ENCODE measurements around the gene PXMP4.

Gene PXMP4, protein sequence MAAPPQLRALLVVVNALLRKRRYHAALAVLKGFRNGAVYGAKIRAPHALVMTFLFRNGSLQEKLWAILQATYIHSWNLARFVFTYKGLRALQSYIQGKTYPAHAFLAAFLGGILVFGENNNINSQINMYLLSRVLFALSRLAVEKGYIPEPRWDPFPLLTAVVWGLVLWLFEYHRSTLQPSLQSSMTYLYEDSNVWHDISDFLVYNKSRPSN

DNA sequence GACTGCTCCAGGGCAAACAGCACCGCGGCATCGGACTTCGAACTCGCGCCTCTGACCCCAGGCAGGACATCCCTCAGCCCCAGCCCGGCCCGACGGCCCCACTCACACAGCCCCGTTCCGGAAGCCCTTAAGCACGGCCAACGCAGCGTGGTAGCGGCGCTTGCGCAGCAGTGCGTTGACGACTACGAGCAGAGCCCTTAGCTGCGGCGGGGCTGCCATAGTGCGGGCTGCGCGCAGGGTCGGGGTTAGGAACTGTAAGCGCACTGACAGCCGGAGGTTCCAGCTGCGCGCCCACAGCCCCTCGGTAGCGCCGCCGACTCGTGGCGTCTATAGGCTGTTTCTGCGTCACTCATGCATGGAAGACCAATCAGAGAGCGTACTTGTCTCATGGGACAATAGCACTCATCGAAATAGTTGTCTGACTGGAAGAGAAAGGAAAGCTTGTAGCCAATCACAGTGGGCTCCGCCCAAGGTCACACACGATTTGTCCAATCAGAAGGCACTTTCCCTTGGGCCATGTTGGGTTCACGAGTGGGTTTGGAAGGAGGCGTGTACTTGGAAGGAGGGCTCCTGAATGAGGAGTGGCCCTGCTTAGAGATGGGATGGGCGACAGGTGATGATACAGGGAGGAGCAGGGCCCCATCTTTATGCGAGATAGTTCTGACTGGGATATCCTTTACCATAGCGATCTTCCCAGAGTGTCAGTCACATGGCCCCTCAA, at the start of gene PXMP4:
TSS of gene PXMP4 (minus strand) at position 322 of the 721 bp plus-strand sequence. CDS start at position 219, 103 bp downstream.
- in situ Hi-C loops (cut with MboI; ENCODE audit: low pct_unique_long_range_greater_than_20kb, low sequenced_read_pairs, unreplicated experiment), result no loop called here
- TF ChIP-seq, protein P1, sequence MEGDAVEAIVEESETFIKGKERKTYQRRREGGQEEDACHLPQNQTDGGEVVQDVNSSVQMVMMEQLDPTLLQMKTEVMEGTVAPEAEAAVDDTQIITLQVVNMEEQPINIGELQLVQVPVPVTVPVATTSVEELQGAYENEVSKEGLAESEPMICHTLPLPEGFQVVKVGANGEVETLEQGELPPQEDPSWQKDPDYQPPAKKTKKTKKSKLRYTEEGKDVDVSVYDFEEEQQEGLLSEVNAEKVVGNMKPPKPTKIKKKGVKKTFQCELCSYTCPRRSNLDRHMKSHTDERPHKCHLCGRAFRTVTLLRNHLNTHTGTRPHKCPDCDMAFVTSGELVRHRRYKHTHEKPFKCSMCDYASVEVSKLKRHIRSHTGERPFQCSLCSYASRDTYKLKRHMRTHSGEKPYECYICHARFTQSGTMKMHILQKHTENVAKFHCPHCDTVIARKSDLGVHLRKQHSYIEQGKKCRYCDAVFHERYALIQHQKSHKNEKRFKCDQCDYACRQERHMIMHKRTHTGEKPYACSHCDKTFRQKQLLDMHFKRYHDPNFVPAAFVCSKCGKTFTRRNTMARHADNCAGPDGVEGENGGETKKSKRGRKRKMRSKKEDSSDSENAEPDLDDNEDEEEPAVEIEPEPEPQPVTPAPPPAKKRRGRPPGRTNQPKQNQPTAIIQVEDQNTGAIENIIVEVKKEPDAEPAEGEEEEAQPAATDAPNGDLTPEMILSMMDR (IDR thresholded peaks at IDR 0.05; ENCODE audit: extremely low read depth, insufficient read depth, missing control alignments), result no peak
- peak; percentile 97 for DNase-seq (ENCODE audit: low spot score)

DNA sequence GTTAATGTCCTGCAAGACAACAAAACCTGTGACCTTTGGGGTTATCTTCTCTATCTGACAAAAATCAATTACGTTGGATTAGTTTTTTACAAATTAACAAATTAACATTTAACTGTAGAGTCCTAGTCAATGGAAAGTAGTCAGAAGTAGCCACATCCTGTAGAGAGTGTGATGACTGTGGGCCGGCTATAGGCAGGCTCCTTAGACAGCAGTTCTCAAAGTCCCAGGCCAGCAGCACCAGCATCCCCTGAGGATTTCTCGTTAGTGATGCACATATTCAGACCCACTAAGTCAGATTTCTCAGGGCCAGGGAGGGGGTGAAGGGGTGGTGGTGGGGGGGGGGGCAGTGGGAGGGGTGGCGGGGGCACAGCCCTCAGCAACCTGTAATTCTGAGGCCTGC, 48.9 kb upstream of the PXMP4 start:
- in situ Hi-C loops (cut with MboI; ENCODE audit: low pct_unique_long_range_greater_than_20kb, low sequenced_read_pairs, unreplicated experiment), result no loop called here
- TF ChIP-seq, protein P1 (IDR thresholded peaks at IDR 0.05; ENCODE audit: extremely low read depth, insufficient read depth, missing control alignments), result no peak
- no peak for DNase-seq (ENCODE audit: low spot score)

DNA sequence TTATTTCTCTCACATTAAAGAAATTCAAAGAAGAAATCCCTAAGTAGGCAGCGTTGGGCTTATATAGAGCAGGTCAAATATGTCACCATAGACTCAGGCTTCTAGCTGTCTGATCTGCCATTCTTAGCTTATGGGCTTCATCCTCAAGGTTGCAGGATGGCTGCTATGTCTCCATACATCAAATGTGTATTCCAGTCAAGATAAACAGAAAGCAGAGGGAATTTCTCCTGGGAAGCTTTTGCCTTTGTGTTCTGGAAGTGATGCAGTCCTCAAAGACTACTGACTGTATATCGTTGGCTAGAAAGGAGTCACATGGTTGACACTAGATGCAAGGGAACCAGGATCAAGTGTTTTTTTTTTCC, 47.6 kb upstream of the PXMP4 start:
- in situ Hi-C loops (cut with MboI; ENCODE audit: low pct_unique_long_range_greater_than_20kb, low sequenced_read_pairs, unreplicated experiment), result no loop called here
- no peak for DNase-seq (ENCODE audit: low spot score)
- TF ChIP-seq, protein P1 (IDR thresholded peaks at IDR 0.05; ENCODE audit: extremely low read depth, insufficient read depth, missing control alignments), result no peak

DNA sequence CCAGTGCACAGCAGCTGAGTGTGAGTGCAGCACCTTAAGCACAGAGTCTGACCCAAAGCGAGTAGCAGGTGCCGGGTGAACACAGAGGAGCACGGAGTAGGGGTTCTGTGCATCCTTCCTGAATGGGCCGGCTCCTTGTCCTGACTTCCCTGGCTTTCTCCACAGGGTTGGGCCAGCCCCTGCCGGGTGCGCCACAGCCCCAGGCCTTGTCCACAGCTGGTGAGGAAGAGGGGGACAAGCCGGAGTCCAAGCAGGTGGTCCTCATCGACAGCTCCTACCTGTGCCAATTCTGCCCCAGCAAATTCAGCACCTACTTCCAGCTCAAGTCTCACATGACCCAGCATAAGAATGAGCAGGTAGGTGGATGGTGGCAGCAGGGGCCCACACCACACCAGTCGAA, 46.6 kb upstream of the PXMP4 start:
- TF ChIP-seq, protein P1 (IDR thresholded peaks at IDR 0.05; ENCODE audit: extremely low read depth, insufficient read depth, missing control alignments), result no peak
- no peak for DNase-seq (ENCODE audit: low spot score)
- in situ Hi-C loops (cut with MboI; ENCODE audit: low pct_unique_long_range_greater_than_20kb, low sequenced_read_pairs, unreplicated experiment), result no loop called here

DNA sequence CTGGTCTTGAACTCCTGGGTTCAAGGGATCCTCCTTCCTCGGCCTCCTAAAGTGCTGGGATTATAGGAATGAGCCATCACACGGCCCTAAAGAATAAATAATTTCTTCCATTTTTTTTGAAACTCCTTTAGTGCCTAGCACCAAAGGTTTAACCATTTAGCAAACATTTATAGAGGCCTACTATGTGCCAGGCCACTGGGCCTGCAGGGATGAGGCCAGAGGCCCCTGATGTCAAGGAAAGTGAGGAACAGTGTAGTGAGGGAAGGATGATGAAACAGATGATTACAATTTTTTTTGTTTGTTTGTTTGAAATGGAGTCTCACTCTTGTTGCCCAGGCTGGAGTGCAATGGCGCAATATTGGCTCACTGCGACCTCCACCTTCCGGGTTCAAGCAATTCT, 45.5 kb upstream of the PXMP4 start:
- in situ Hi-C loops (cut with MboI; ENCODE audit: low pct_unique_long_range_greater_than_20kb, low sequenced_read_pairs, unreplicated experiment), result no loop called here
- DNase-seq (ENCODE audit: low spot score), result no peak
- TF ChIP-seq, protein P1 (IDR thresholded peaks at IDR 0.05; ENCODE audit: extremely low read depth, insufficient read depth, missing control alignments), result no peak

DNA sequence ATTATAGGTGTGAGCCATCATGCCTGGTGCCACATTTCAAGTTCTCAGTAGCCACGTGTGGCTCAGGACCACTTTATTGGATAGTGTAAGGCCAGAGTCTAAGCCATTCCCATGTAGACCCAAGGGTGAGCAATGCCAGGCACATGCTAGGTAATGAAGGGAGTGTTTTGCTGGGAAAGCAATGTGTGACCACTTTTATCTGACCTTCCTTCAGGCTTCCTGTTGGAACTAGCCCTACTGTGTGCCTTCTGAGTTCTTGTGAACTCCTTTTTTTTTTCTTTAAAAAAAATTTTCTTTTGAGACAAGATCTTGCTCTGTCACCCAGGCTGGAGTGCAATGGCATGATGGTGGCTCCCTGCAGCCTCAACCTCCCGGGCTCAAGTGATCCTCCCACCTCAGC, 45.0 kb upstream of the PXMP4 start:
- in situ Hi-C loops (cut with MboI; ENCODE audit: low pct_unique_long_range_greater_than_20kb, low sequenced_read_pairs, unreplicated experiment), result no loop called here
- DNase-seq (ENCODE audit: low spot score), result no peak
- TF ChIP-seq, protein P1 (IDR thresholded peaks at IDR 0.05; ENCODE audit: extremely low read depth, insufficient read depth, missing control alignments), result no peak

Measured in GM13977 (cell line).